ENCODE data around the gene RAD23A.
A peak's percentile ranks its signal among the peaks of the same experiment; 100 is the strongest.

Gene RAD23A

DNA sequence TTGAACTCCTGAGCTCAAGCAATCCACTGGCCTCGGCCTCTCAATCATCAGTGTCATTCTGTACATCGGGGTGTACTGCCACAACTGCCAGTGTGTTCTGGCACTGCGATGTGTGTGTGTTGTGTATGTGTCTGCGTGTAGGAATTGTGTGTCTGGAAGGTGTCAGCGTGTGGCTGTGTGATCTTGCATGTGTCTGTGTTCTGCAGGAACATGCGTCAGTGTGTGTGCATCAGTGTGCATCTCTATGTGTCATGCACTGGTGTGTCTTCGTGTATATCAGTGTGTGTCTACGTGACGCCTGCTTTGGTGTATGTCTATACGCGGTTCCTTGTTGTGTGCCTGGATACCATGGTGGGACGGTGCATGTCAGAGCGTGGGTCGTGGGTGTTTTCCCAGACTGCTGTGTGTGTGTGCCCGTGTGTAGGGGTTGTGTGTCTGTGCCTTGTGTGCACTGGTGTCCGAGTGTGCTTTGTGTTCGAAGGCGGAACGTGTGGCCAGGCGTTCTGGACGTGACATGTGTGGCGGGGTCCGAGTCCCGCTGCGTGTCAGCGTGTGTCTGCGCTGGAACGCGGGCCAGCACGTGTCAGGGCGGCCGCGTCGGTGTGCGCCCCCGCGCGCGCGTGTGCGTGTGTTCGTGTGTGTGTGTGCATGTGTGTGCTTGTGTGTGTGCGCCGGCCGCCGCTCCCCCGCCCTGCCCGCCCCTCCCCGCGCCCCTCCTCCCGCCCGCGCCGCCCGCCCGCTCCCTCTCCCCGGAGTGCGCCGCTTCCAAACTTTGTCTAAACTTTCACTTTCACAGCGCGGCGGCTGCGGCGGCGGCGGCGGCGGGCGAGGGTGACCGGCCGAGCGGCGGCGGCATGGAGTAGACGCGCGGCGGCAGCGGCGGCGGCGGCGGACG is 49.3 kb downstream of the RAD23A start, which contains the start of gene NFIX:
TSS of gene NFIX (plus strand) at position 775 of the 895 bp plus-strand sequence. CDS start 363 bp downstream, outside the sequence.
- WGBS (ENCODE audit: insufficient coverage): 7% methylated on average over 41 of the region's 84 CpGs
- Histone ChIP-seq H3K4me1 (ENCODE audit: control extremely low read depth in 1 of 4, control insufficient read depth in 4 of 4, insufficient read depth in 4 of 4, low read length in 3 of 4) (peaks cover 0 to 22% (median 14%) of the 10 kb centered on the region in 4 experiments), H3K36me3 (ENCODE audit: control insufficient read depth in 4 of 4, insufficient read depth in 4 of 4, low read length in 3 of 4) (peaks cover 0 to 8% (median 2%) of the 10 kb centered on the region in 4 experiments), H3K27ac (ENCODE audit: insufficient read depth in 1 of 2, low read depth in 1 of 2, low read length in 2 of 2, poor library complexity in 1 of 2, severe bottlenecking in 2 of 2) (no peak within 1 kb of the TSS), H3K9me3 (ENCODE audit: control extremely low read depth in 1 of 5, control insufficient read depth in 4 of 5, insufficient read depth in 2 of 5, low read depth in 1 of 5, low read length in 4 of 5) (no peaks in the 10 kb centered on the region), H3K4me3 (ENCODE audit: control insufficient read depth in 1 of 7, extremely low read depth in 1 of 7, insufficient read depth in 4 of 7, low read depth in 2 of 7, low read length in 6 of 7) (peak within 1 kb of the TSS; percentile 61 to 94 (median 75)), H3K27me3 (replicated peaks in 2 of 5; ENCODE audit: control insufficient read depth in 4 of 5, insufficient read depth in 5 of 5, low read length in 4 of 5) (peaks cover 0 to 9% (median 0%) of the 10 kb centered on the region in 5 experiments)
- POLR2A ChIA-PET: no interaction called here
- CTCF ChIA-PET: interaction anchor here (0.7 to 2.3 kb wide), 5 partner anchors 11 to 37 kb away, joined by 3 to 8 read pairs (median 4); no protein-coding TSS in a partner anchor
- DNase-seq: peak; percentile 54 to 82 (median 71)

DNA sequence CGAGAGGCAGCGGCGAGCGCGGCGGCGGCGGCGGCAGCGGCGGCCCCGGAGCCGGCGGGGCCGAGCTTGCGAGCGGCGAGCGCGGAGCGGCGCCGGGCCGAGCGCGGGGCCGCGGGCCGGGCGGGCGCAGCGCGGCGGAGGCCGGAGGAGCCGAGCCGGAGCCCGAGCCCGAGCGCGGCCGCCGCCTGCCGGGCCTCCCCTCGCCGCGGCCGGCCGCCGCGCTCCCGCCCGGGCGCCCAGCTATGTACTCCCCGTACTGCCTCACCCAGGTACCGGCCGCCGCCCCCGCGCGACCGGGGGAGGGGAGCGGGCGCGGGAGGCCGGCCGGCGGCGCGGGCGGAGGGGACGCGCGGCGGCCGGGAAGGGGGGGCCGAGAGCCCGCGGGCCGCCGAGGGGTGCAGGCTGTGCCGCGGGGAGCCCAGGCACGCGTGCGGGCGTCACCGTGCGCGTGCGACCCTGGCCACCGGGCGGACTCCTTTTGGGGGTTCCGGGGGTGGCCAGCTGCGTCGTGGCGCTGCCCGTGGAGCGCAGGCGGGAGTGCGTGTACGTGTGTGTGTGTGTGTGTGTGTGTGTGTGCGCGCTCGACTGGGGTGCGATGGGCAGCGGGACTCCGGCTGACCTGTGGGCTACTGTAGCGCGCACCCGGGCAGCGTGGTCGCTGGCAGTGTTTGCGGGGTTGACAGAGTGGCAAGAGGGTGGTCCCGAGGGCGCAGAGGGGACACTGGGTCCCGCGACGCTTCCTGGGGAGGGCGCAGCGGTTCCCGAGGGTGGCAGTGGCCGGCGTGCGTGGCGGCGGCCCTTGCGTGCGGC is 50.1 kb downstream of the RAD23A start:
- peaks cover 0 to 22% (median 14%) of the 10 kb centered on the region in 4 experiments for H3K4me1 ChIP-seq (ENCODE audit: control extremely low read depth in 1 of 4, control insufficient read depth in 4 of 4, insufficient read depth in 4 of 4, low read length in 3 of 4)
- H3K4me3 ChIP-seq (ENCODE audit: control insufficient read depth in 1 of 7, extremely low read depth in 1 of 7, insufficient read depth in 4 of 7, low read depth in 2 of 7, low read length in 6 of 7): peak overlapping the region; percentile 59 to 94 (median 64)
- H3K27ac ChIP-seq (ENCODE audit: insufficient read depth in 1 of 2, low read depth in 1 of 2, low read length in 2 of 2, poor library complexity in 1 of 2, severe bottlenecking in 2 of 2): no peak overlapping the region
- peaks cover 0 to 9% (median 0%) of the 10 kb centered on the region in 5 experiments for H3K27me3 ChIP-seq (replicated peaks in 2 of 5; ENCODE audit: control insufficient read depth in 4 of 5, insufficient read depth in 5 of 5, low read length in 4 of 5)
- ChIA-PET POLR2A (no interaction called here), CTCF (interaction anchor here (1.0 kb wide), 2 partner anchors 11 to 36 kb away, joined by 3 to 4 read pairs; no protein-coding TSS in a partner anchor)
- H3K9me3 ChIP-seq (ENCODE audit: control extremely low read depth in 1 of 5, control insufficient read depth in 4 of 5, insufficient read depth in 2 of 5, low read depth in 1 of 5, low read length in 4 of 5): no peaks in the 10 kb centered on the region
- peaks cover 0 to 8% (median 2%) of the 10 kb centered on the region in 4 experiments for H3K36me3 ChIP-seq (ENCODE audit: control insufficient read depth in 4 of 4, insufficient read depth in 4 of 4, low read length in 3 of 4)
- DNase-seq: peak in 2 of 3 donors; percentile 52 to 62
- 0% methylated on average over 94 of the region's 129 CpGs for WGBS (ENCODE audit: insufficient coverage)

DNA sequence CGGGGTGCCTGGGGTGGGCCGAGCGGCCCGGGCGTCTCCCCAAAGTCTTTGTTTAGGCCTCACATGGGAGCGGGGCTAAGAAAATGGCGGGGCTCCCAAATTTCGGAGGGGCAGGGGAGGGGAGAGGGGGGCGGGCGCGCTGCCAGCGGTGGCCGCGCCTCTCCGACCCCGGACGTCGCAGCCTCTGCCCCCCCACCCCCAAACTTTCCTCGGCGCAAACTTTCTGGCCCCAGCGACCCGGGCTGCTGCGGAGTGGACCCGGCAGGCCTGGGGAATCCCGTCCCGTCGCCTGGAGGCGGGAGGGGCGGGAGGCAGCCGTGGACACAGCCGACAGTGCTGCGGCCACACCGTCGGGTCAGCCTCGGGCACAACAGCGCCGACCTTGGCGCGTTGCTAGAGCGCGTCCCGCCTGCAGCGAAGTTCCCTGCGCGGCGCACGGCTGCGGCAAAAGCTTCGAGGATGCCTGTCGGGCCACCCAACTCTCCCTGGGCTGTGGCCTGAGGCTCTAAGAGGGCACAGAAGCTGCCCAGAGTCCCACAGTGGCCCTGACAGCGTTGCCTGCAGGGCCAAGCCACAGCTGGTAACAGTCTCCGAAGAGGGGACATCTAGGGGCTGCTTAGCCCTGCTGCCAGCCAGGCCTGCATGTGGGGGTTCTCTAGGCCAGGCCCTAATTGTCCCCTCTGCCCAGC is 50.9 kb downstream of the RAD23A start:
- Histone ChIP-seq H3K27me3 (replicated peaks in 2 of 5; ENCODE audit: control insufficient read depth in 4 of 5, insufficient read depth in 5 of 5, low read length in 4 of 5) (peaks cover 0 to 9% (median 0%) of the 10 kb centered on the region in 5 experiments), H3K4me3 (ENCODE audit: control insufficient read depth in 1 of 7, extremely low read depth in 1 of 7, insufficient read depth in 4 of 7, low read depth in 2 of 7, low read length in 6 of 7) (peak overlapping the region; percentile 59 to 94 (median 64)), H3K9me3 (ENCODE audit: control extremely low read depth in 1 of 5, control insufficient read depth in 4 of 5, insufficient read depth in 2 of 5, low read depth in 1 of 5, low read length in 4 of 5) (no peaks in the 10 kb centered on the region), H3K4me1 (ENCODE audit: control extremely low read depth in 1 of 4, control insufficient read depth in 4 of 4, insufficient read depth in 4 of 4, low read length in 3 of 4) (peaks cover 0 to 22% (median 14%) of the 10 kb centered on the region in 4 experiments), H3K27ac (ENCODE audit: insufficient read depth in 1 of 2, low read depth in 1 of 2, low read length in 2 of 2, poor library complexity in 1 of 2, severe bottlenecking in 2 of 2) (no peak overlapping the region), H3K36me3 (ENCODE audit: control insufficient read depth in 4 of 4, insufficient read depth in 4 of 4, low read length in 3 of 4) (peaks cover 0 to 8% (median 2%) of the 10 kb centered on the region in 4 experiments)
- CTCF ChIA-PET: interaction anchor here (0.8 to 1.5 kb wide), 3 partner anchors 32 to 97 kb away, joined by 3 to 4 read pairs (median 3); no protein-coding TSS in a partner anchor
- POLR2A ChIA-PET: no interaction called here
- no peak for DNase-seq
- 49% methylated on average over 31 of the region's 52 CpGs for WGBS (ENCODE audit: insufficient coverage)

DNA sequence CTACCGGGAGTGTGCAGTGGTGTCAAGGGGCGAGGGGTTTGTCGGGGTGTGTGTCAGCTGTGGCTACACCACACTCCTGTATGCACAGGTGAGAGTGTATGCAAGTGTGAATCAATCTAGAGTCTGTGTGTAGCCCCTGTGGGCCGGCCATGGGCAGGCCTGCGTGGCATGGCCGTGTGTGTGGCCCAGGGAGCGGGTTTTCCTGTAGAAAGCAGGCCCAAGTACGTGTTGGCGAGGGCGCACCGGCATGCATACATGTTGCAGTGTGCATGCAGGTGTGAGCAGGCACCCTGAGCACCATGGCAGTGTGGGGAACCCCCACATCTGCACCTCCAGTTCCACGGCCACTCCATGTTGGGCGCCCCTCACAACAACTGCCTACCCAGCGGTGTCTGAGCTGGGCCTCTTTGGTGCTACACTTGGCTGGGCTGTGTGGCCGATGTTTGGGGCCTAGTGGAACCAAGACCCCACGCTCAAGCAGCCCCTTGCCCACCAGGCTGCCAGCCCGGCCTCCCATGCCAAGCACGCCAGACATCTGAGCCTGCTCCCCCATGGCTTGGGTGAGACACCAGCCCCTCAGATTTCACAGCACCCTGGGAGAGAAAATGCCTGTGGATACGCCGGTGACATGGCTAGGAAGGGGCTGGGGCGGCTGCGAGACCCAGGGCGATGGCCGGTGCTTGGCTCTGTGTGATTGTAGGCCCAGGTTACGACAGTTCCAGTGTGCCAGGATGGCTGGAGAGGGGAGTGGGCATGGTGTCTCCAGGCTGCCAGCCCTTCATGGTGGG is 51.7 kb downstream of the RAD23A start:
- POLR2A ChIA-PET: no interaction called here

DNA sequence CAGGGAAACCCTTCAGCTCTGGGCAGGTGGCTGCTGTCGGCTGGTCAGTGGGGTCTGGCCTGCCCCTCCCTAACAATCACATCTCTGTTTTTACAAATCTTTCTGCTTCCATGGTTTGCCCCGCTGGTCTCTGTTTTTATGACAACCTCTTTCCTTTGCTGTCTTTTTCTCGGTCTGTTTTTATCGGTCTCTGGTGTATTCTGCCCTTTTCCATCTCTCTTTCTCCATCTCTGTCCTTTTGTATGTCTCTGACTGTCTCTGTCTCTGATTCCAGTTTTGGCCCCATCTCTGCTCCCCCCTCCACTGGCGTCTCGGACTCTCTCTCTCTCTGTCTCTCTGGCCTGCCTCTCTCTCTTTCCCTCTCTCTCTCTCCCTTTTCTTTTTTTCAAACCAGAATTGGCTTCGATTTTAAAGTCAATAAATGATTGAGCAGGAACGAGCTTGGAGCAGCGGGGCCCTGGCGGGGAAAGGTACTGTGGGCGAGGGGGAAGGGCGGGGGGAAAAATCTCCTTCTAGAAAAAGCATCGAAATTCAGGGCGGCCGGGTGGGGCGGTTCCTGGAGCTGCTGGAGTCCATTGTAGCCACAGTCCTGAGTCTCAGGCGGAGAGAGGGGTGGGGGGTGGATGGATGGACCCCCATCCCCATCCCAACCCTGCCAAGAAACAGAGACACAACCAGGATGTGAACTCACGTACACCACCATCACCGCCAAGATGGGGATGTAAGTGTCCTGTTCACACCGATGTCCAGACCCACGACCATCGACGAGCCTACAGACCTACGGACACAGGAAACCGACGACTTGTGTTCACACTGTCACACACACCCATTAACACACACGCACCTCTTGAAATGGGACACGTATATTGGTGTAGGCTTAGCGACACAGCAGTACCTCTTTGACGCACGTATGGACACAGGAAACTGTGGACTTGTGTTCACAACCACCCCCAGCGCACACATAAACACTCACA is 52.6 kb downstream of the RAD23A start:
- H3K9me3 ChIP-seq (ENCODE audit: control extremely low read depth in 1 of 5, control insufficient read depth in 4 of 5, insufficient read depth in 2 of 5, low read depth in 1 of 5, low read length in 4 of 5): no peaks in the 10 kb centered on the region
- WGBS (ENCODE audit: insufficient coverage): 97% methylated on average over 25 of the region's 32 CpGs
- no peak for DNase-seq
- H3K36me3 ChIP-seq (ENCODE audit: control insufficient read depth in 4 of 4, insufficient read depth in 4 of 4, low read length in 3 of 4): peaks cover 0 to 8% (median 2%) of the 10 kb centered on the region in 4 experiments
- peaks cover 0 to 22% (median 14%) of the 10 kb centered on the region in 4 experiments for H3K4me1 ChIP-seq (ENCODE audit: control extremely low read depth in 1 of 4, control insufficient read depth in 4 of 4, insufficient read depth in 4 of 4, low read length in 3 of 4)
- H3K27me3 ChIP-seq (replicated peaks in 2 of 5; ENCODE audit: control insufficient read depth in 4 of 5, insufficient read depth in 5 of 5, low read length in 4 of 5): peaks cover 0 to 9% (median 0%) of the 10 kb centered on the region in 5 experiments
- no peak overlapping the region for H3K4me3 ChIP-seq (ENCODE audit: control insufficient read depth in 1 of 7, extremely low read depth in 1 of 7, insufficient read depth in 4 of 7, low read depth in 2 of 7, low read length in 6 of 7)
- H3K27ac ChIP-seq (ENCODE audit: insufficient read depth in 1 of 2, low read depth in 1 of 2, low read length in 2 of 2, poor library complexity in 1 of 2, severe bottlenecking in 2 of 2): no peak overlapping the region
- ChIA-PET POLR2A (no interaction called here), CTCF (interaction anchor here (1.2 to 1.5 kb wide), 2 partner anchors 31 to 60 kb away, joined by 3 to 4 read pairs; no protein-coding TSS in a partner anchor)

More for the DNA sequence above, 51.7 kb downstream of the RAD23A start:
- Histone ChIP-seq H3K27ac (ENCODE audit: insufficient read depth in 1 of 2, low read depth in 1 of 2, low read length in 2 of 2, poor library complexity in 1 of 2, severe bottlenecking in 2 of 2) (no peak overlapping the region), H3K4me3 (ENCODE audit: control insufficient read depth in 1 of 7, extremely low read depth in 1 of 7, insufficient read depth in 4 of 7, low read depth in 2 of 7, low read length in 6 of 7) (peak overlapping the region in 2 of 7 experiments; percentile 79 to 94), H3K9me3 (ENCODE audit: control extremely low read depth in 1 of 5, control insufficient read depth in 4 of 5, insufficient read depth in 2 of 5, low read depth in 1 of 5, low read length in 4 of 5) (no peaks in the 10 kb centered on the region), H3K36me3 (ENCODE audit: control insufficient read depth in 4 of 4, insufficient read depth in 4 of 4, low read length in 3 of 4) (peaks cover 0 to 8% (median 2%) of the 10 kb centered on the region in 4 experiments), H3K4me1 (ENCODE audit: control extremely low read depth in 1 of 4, control insufficient read depth in 4 of 4, insufficient read depth in 4 of 4, low read length in 3 of 4) (peaks cover 0 to 22% (median 14%) of the 10 kb centered on the region in 4 experiments), H3K27me3 (replicated peaks in 2 of 5; ENCODE audit: control insufficient read depth in 4 of 5, insufficient read depth in 5 of 5, low read length in 4 of 5) (peaks cover 0 to 9% (median 0%) of the 10 kb centered on the region in 5 experiments)
- WGBS (ENCODE audit: insufficient coverage): 98% methylated on average over 25 of the region's 25 CpGs
- CTCF ChIA-PET: interaction anchor here (0.8 to 1.5 kb wide), 3 partner anchors 32 to 96 kb away, joined by 3 to 4 read pairs (median 3); no protein-coding TSS in a partner anchor
- no peak for DNase-seq
